ENCODE data around the gene TRANK1.
"Not testable (repeated sequence)": the region's sequence is repeated elsewhere in the genome, so short reads cannot be mapped to it uniquely, and the experiment has no call there.

Gene TRANK1

GRCh38 chr3:36933540-36934296 is 11.1 kb downstream of the TRANK1 start:
- Histone ChIP-seq H3K9me2 (replicated peaks; ENCODE audit: insufficient read depth, low read length) (no peaks in the 10 kb centered on the region), H3K9me3 (replicated peaks; ENCODE audit: insufficient read depth, low read length) (no peaks in the 10 kb centered on the region), H3K27ac (ENCODE audit: low read length) (no peak overlapping the region), H3K4me1 (ENCODE audit: low read length) (no peaks in the 10 kb centered on the region), H3K4me3 (ENCODE audit: low read length) (no peak overlapping the region), H3F3A (ENCODE audit: insufficient read depth, low read length) (no peaks in the 10 kb centered on the region), H3K27me3 (replicated peaks; ENCODE audit: insufficient read depth, low read length) (no peaks in the 10 kb centered on the region), H4K20me1 (ENCODE audit: insufficient read depth, low read length) (no peaks in the 10 kb centered on the region), H2AFZ (ENCODE audit: low read length) (no peak overlapping the region), H3K4me2 (ENCODE audit: low read depth, low read length) (no peak overlapping the region), H3K36me3 (replicated peaks; ENCODE audit: insufficient read depth, low read length) (no peaks in the 10 kb centered on the region), H3K79me2 (ENCODE audit: low read length) (no peaks in the 10 kb centered on the region), H3K9ac (ENCODE audit: low read length) (no peak overlapping the region)
- no peak for DNase-seq
- TF ChIP-seq EZH2 (optimal IDR thresholded peaks at IDR 0.05; ENCODE audit: low read depth, low read length) (no peak), EZH2phosphoT487 (IDR thresholded peaks at IDR 0.05; ENCODE audit: low read length) (no peak), CTCF (IDR thresholded peaks at IDR 0.05; ENCODE audit: low read length) (no peak)

GRCh38 chr3:36931424-36931823 is 13.4 kb downstream of the TRANK1 start:
- H3K9ac ChIP-seq (ENCODE audit: low read length); H3K4me3 ChIP-seq (ENCODE audit: low read length); DNase-seq; H3K4me2 ChIP-seq (ENCODE audit: low read depth, low read length); H3F3A ChIP-seq (ENCODE audit: insufficient read depth, low read length); H3K36me3 ChIP-seq (replicated peaks; ENCODE audit: insufficient read depth, low read length); H2AFZ ChIP-seq (ENCODE audit: low read length); H4K20me1 ChIP-seq (ENCODE audit: insufficient read depth, low read length); H3K79me2 ChIP-seq (ENCODE audit: low read length); H3K27me3 ChIP-seq (replicated peaks; ENCODE audit: insufficient read depth, low read length); H3K4me1 ChIP-seq (ENCODE audit: low read length); H3K9me2 ChIP-seq (replicated peaks; ENCODE audit: insufficient read depth, low read length); H3K27ac ChIP-seq (ENCODE audit: low read length); H3K9me3 ChIP-seq (replicated peaks; ENCODE audit: insufficient read depth, low read length): not testable (repeated sequence)

GRCh38 chr3:36928220-36928619 is 16.6 kb downstream of the TRANK1 start:
- Histone ChIP-seq H3K27ac (ENCODE audit: low read length) (no peak overlapping the region), H3K27me3 (replicated peaks; ENCODE audit: insufficient read depth, low read length) (no peaks in the 10 kb centered on the region), H3K9me2 (replicated peaks; ENCODE audit: insufficient read depth, low read length) (no peaks in the 10 kb centered on the region), H3F3A (ENCODE audit: insufficient read depth, low read length) (no peaks in the 10 kb centered on the region), H3K4me1 (ENCODE audit: low read length) (no peaks in the 10 kb centered on the region), H3K79me2 (ENCODE audit: low read length) (no peaks in the 10 kb centered on the region), H3K9ac (ENCODE audit: low read length) (no peak overlapping the region), H3K9me3 (replicated peaks; ENCODE audit: insufficient read depth, low read length) (no peaks in the 10 kb centered on the region), H3K4me2 (ENCODE audit: low read depth, low read length) (no peak overlapping the region), H4K20me1 (ENCODE audit: insufficient read depth, low read length) (no peaks in the 10 kb centered on the region), H2AFZ (ENCODE audit: low read length) (no peak overlapping the region), H3K36me3 (replicated peaks; ENCODE audit: insufficient read depth, low read length) (no peaks in the 10 kb centered on the region), H3K4me3 (ENCODE audit: low read length) (no peak overlapping the region)
- no peak for DNase-seq
- TF ChIP-seq CTCF (IDR thresholded peaks at IDR 0.05; ENCODE audit: low read length), result no peak
- TF ChIP-seq EZH2 (optimal IDR thresholded peaks at IDR 0.05; ENCODE audit: low read depth, low read length), result no peak
- no peak for TF ChIP-seq EZH2phosphoT487 (IDR thresholded peaks at IDR 0.05; ENCODE audit: low read length)

- no peak overlapping the region for H3K9ac ChIP-seq (ENCODE audit: low read length)
- H3K9me3 ChIP-seq (replicated peaks; ENCODE audit: insufficient read depth, low read length), result no peaks in the 10 kb centered on the region
- no peak for DNase-seq
- no peaks in the 10 kb centered on the region for H3K4me1 ChIP-seq (ENCODE audit: low read length)
- no peaks in the 10 kb centered on the region for H4K20me1 ChIP-seq (ENCODE audit: insufficient read depth, low read length)
- H3K4me2 ChIP-seq (ENCODE audit: low read depth, low read length), result no peak overlapping the region
- no peak overlapping the region for H3K27ac ChIP-seq (ENCODE audit: low read length)
- TF ChIP-seq EZH2phosphoT487 (IDR thresholded peaks at IDR 0.05; ENCODE audit: low read length) (no peak), CTCF (IDR thresholded peaks at IDR 0.05; ENCODE audit: low read length) (no peak), EZH2 (optimal IDR thresholded peaks at IDR 0.05; ENCODE audit: low read depth, low read length) (no peak)
- no peaks in the 10 kb centered on the region for H3F3A ChIP-seq (ENCODE audit: insufficient read depth, low read length)
- H2AFZ ChIP-seq (ENCODE audit: low read length), result no peak overlapping the region
- H3K79me2 ChIP-seq (ENCODE audit: low read length), result no peaks in the 10 kb centered on the region
- no peak overlapping the region for H3K4me3 ChIP-seq (ENCODE audit: low read length)
- H3K9me2 ChIP-seq (replicated peaks; ENCODE audit: insufficient read depth, low read length), result no peaks in the 10 kb centered on the region
- H3K27me3 ChIP-seq (replicated peaks; ENCODE audit: insufficient read depth, low read length), result no peaks in the 10 kb centered on the region
- no peaks in the 10 kb centered on the region for H3K36me3 ChIP-seq (replicated peaks; ENCODE audit: insufficient read depth, low read length)
These were observed 18.5 kb downstream of the TRANK1 start for GRCh38 chr3:36926292-36926897.

Data from MM.1S (cell line).